ENCODE data around the gene SLC33A1.

DNA sequence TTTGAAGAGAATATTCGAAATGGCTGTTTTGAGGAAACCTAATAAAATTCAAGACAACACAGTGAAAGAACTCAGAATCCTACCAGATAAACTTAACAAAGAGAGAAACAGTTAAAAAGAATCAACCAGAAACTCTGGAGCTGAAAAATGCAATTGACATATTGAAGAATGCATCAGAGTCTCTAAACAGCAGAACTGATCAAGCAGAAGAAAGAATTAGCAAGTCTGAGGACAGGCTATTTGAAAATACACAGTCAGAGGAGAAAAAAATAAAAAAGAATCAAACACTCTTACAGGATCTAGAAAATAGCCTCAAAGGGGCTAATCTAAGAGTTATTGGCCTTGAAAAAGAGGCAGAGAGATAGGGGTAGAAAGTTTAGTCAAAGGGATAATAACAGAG lies 61.7 kb downstream of the SLC33A1 start:
- TF ChIP-seq CTCF (conservative IDR thresholded peaks at IDR 0.05; ENCODE audit: low read length) (no peak), EZH2phosphoT487 (IDR thresholded peaks at IDR 0.05; ENCODE audit: borderline replicate concordance, low read depth, low read length) (no peak)
